ENCODE measurements around the gene THAP5. TPM values are rescaled to one million over a fixed set of nuclear protein-coding genes. Genes with fewer than 3 reads are reported as not detected.

The THAP5 gene
- total RNA-seq, 1 donor from 2014 or later, result 24.0 TPM

- no peaks in the 10 kb centered on the region for H3K36me3 Mint-ChIP-seq
- H3K9me3 Mint-ChIP-seq, result no peaks in the 10 kb centered on the region
- no peak overlapping the region for H3K4me3 Mint-ChIP-seq
- H3K27ac Mint-ChIP-seq, result no peak overlapping the region
- peaks cover 3% of the 10 kb centered on the region for H3K27me3 Mint-ChIP-seq
- H3K4me1 Mint-ChIP-seq (ENCODE audit: unreplicated experiment), result no peaks in the 10 kb centered on the region
- TF ChIP-seq CTCF (conservative IDR thresholded peaks at IDR 0.05), result no peak
- no peak for DNase-seq (ENCODE audit: extremely low spot score, unreplicated experiment)
Measured at GRCh38 chr7:108537229-108537628, 32.3 kb downstream of the THAP5 start.

- Mint-ChIP-seq H3K9me3 (no peaks in the 10 kb centered on the region), H3K4me1 (ENCODE audit: unreplicated experiment) (no peaks in the 10 kb centered on the region), H3K27me3 (peaks cover 3% of the 10 kb centered on the region), H3K4me3 (no peak overlapping the region), H3K27ac (no peak overlapping the region), H3K36me3 (no peaks in the 10 kb centered on the region)
- no peak for TF ChIP-seq CTCF (conservative IDR thresholded peaks at IDR 0.05)
- DNase-seq (ENCODE audit: extremely low spot score, unreplicated experiment), result no peak
Measured at GRCh38 chr7:108535744-108536143, 33.8 kb downstream of the THAP5 start.

GRCh38 chr7:108535257-108535656 is 34.2 kb downstream of the THAP5 start:
- H3K9me3 Mint-ChIP-seq, result no peaks in the 10 kb centered on the region
- no peak overlapping the region for H3K27ac Mint-ChIP-seq
- H3K4me3 Mint-ChIP-seq, result no peak overlapping the region
- peaks cover 3% of the 10 kb centered on the region for H3K27me3 Mint-ChIP-seq
- H3K4me1 Mint-ChIP-seq (ENCODE audit: unreplicated experiment), result no peaks in the 10 kb centered on the region
- no peak for TF ChIP-seq CTCF (conservative IDR thresholded peaks at IDR 0.05)
- H3K36me3 Mint-ChIP-seq, result no peaks in the 10 kb centered on the region
- no peak for DNase-seq (ENCODE audit: extremely low spot score, unreplicated experiment)

GRCh38 chr7:108533712-108534111 is 35.8 kb downstream of the THAP5 start:
- DNase-seq (ENCODE audit: extremely low spot score, unreplicated experiment), result no peak
- H3K27ac Mint-ChIP-seq, result no peak overlapping the region
- H3K27me3 Mint-ChIP-seq, result peaks cover 3% of the 10 kb centered on the region
- no peaks in the 10 kb centered on the region for H3K9me3 Mint-ChIP-seq
- TF ChIP-seq CTCF (conservative IDR thresholded peaks at IDR 0.05), result no peak
- no peak overlapping the region for H3K4me3 Mint-ChIP-seq
- H3K4me1 Mint-ChIP-seq (ENCODE audit: unreplicated experiment), result no peaks in the 10 kb centered on the region
- no peaks in the 10 kb centered on the region for H3K36me3 Mint-ChIP-seq

- no peaks in the 10 kb centered on the region for H3K27me3 Mint-ChIP-seq
- no peak for TF ChIP-seq CTCF (conservative IDR thresholded peaks at IDR 0.05)
- DNase-seq (ENCODE audit: extremely low spot score, unreplicated experiment), result no peak
- H3K27ac Mint-ChIP-seq, result peak overlapping the region; percentile 63
- H3K9me3 Mint-ChIP-seq, result no peaks in the 10 kb centered on the region
- H3K4me1 Mint-ChIP-seq (ENCODE audit: unreplicated experiment), result peaks cover 8% of the 10 kb centered on the region
- no peak overlapping the region for H3K4me3 Mint-ChIP-seq
- H3K36me3 Mint-ChIP-seq, result no peaks in the 10 kb centered on the region
Measured at GRCh38 chr7:108529341-108529740, 40.2 kb downstream of the THAP5 start.

GRCh38 chr7:108528183-108528712 is 41.3 kb downstream of the THAP5 start:
- peaks cover 18% of the 10 kb centered on the region for H3K4me1 Mint-ChIP-seq (ENCODE audit: unreplicated experiment)
- H3K27me3 Mint-ChIP-seq, result no peaks in the 10 kb centered on the region
- no peaks in the 10 kb centered on the region for H3K9me3 Mint-ChIP-seq
- TF ChIP-seq CTCF (conservative IDR thresholded peaks at IDR 0.05), result no peak
- no peak for DNase-seq (ENCODE audit: extremely low spot score, unreplicated experiment)
- no peaks in the 10 kb centered on the region for H3K36me3 Mint-ChIP-seq
- peak overlapping the region; percentile 60 for H3K4me3 Mint-ChIP-seq
- H3K27ac Mint-ChIP-seq, result peak overlapping the region; percentile 71

All from type B pancreatic cell (in vitro differentiated cells).